Dermis blood vessel endothelial cell (primary cell): Measurements from ENCODE around the gene LRRC8A. TPM values are rescaled to one million over a fixed set of nuclear protein-coding genes. Genes with fewer than 3 reads are reported as not detected.
"Not testable (repeated sequence)": the region's sequence is repeated elsewhere in the genome, so short reads cannot be mapped to it uniquely, and the experiment has no call there.

Experiments
- DNase-seq: peaks from one replicate; pipeline ENCODE4 v3.0.0; 2010
- total RNA-seq: library from RNA; depleted of rRNA; stranded (reverse); fragments of >200 nt; gene quantifications from 2 replicates; pipeline ENCODE4 v1.2.3, GENCODE V29; 2014

LRRC8A gene
- total RNA-seq, 1 donor from 2014 or later, result 102 TPM

GRCh38 chr9:128870128-128870940 is 11.6 kb upstream of the LRRC8A start:
- DNase-seq, result no peak

GRCh38 chr9:128870941-128871265 is 11.0 kb upstream of the LRRC8A start:
- not testable (repeated sequence) for DNase-seq

DNA sequence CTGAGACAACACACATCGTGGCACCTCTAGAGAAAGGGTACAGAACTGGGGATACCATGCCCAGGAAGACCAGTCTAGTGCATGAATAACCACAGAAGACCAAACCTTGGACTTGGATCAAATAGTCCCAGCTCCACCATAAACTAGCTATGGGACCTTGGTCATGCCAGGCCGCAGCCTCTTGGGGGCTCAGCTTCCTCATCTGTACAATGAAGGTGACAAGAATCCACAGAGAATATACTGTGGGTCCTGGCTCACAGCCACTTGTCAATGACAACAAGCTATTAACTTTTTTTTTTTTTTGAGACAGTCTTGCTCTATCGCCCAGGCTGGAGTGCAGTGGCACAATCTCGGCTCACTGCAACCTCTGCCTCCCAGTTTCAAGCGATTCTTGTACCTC is 4.1 kb upstream of the LRRC8A start:
- DNase-seq, result no peak

GRCh38 chr9:128882677-128883603 is 1.0 kb downstream of the LRRC8A start:
- peak; percentile 58 for DNase-seq

DNA sequence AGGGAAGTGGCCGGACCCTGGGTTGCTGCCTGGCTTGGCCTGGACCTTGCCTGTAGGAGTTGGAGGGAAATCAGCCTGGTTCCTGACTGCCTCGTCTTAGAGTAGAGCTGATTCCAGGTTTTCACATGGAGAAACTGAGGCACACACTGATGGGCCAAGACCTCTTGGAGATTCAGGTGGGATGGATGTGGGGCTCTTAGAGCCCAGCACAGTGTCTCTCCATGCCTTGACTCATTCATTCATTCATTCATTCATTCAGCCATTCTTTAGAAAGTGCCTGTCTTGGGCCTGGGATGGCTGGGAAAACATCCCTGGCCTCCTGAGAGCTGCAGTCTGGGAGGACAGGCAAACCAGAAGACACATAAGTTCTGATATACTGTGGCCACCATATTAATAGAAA is 2.2 kb downstream of the LRRC8A start:
- no peak for DNase-seq

DNA sequence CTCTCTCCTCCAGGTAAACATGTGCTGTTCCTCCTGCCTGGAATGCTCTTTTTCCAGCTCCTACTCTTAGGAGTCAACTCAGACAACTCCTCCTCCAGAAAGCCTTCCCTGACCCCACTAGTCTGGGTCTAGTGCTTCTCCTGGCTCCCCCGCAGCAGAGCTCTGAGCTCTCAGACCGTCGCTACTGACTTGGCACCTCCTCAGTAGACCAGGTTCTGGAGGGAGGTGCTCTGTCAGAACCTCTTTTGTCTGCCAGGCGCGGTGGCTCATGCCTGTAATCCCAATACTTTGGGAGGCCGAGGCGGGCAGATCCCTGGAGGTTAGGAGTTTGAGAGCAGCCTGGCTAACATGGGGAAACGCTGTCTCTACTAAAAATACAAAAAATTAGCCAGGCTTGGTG is 3.4 kb downstream of the LRRC8A start:
- no peak for DNase-seq

DNA sequence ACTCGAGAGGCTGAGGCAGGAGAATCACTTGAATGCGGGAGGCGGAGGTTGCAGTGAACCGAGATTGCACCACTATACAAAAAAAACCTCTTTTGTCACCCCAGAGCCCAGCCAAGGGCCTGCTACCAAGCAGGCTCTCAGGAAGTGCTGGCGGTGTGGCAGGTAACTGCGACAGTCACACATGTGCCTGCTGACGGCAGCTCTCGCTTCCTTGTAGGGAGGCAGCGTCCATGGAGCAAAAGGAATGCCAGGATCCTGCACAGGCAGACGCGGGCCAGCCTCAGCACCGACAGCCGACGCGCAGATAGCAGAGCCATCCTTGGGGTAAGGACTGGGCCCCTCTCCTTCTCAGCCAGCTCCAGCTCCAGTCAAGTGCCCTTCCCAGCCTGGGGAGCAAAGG is 3.9 kb downstream of the LRRC8A start:
- DNase-seq, result no peak

GRCh38 chr9:128886211-128886891 is 4.4 kb downstream of the LRRC8A start:
- peak; percentile 65 for DNase-seq

DNA sequence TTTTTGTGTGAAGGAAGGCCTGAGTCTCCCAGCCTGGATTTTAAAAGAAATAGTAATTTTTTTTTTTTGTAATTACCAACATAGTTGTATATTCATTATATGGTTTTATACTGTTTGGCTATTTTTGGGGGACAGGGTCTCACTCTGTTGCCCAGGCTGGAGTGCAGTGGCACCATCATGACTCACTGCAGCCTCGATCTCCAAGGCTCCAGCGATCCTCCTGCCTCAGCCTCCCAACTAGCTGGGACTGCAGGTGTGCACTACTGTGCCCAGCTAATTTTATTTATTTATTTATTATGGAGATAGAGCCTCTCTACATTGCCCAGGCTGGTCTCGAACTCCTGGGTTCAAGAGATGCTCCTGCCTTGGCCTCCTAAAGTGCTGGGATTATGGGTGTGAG is 5.1 kb downstream of the LRRC8A start:
- no peak for DNase-seq

GRCh38 chr9:128887914-128888350 is 6.0 kb downstream of the LRRC8A start:
- peak; percentile 82 for DNase-seq

DNA sequence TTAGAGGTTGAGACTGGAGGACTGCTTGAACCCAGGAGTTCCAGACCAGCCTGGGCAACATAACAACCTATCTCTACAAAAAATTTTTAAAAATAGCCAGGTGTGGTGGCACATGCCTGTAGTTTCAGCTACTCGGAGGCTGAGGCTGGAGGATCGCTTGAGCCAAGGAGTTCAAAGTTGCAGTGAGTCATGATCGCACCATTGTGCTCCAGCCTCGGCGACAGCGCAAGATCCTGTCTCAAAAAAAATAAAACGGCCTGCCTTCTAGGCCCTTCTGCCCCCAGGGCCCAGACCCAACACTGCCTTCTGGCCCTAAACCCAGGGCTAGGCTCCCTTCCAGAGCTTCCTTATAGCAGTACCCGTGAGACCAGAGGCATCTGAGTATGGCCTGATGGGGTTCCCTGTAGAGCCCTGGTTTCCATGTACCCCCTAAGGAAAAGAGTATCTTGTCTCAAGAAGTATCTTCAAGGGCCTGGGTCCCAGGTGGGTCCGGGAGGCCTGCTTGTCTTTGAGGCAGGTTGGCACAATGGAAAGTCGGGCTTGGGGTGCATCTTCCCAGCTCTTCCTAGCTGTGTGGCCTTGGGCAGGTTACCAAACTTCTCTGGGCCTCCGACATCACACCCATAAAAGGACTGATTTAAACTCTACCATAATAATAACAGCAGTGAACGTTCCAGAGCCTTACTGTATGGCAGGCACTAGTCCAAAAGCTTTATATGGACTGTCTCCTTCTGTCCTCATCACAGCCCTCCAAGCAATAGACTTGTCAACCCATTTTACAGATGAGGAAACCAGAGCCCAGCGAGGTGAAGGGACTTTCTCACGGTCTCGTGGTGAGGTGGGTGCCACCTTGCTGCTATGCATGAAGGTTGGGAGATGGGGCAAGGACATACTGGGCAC is 9.6 kb downstream of the LRRC8A start:
- DNase-seq, result peak; percentile 62

DNA sequence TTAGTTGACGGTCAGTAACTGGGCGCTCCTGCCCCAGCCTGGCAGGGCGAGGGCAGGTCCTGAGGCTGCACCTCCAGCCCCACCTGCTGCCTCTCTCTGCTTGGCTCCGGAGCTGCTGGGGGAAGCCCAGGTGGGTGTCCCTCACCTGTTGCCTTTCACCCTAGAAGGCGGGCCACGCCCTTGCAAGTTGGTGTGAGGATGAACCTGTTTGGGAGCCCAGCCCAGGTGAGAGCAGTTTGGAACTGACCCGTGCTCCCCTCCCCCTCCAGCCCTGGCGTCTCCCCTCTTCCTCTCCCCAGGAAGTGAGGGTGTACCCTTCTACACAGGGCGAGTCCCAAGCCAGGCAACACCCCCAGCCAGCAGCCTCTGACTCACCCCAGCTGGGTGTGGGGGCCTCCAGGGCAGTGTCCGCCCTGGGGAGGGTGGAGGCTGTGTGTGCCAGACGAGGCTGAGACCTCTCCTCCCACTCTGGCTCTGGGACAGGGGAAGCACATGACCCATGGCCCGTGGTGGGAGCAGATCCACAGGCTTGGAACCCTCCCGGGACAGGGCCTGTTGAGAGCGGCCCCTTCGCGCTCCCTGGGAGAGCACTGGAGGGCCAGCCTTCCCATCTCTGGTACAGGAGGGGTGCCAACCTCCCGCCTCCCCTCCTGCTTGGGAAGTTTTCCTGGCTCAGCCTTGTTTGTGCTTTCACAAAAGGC is 10.4 kb downstream of the LRRC8A start:
- peak; percentile 85 for DNase-seq

DNA sequence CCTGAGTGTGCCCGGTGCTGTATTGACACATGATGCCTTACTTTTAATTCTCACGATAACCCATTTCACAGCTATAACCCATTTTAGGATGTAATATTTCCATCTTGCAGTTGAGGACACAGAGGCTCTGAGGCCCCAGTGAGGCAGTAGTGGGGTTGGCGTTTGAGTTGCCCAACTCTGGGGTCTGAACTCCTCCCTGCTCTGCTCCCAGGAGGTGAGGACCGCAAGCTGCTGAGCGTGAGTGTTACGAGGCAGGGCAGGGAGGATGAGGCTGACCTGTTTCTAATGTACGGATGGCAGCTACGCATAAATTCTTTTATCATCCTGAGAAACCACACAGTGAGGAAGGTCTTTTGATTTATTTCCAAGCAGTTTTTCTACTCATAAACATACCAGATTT is 11.4 kb downstream of the LRRC8A start:
- DNase-seq, result no peak

GRCh38 chr9:128894764-128895163 is 12.8 kb downstream of the LRRC8A start:
- no peak for DNase-seq

GRCh38 chr9:128895556-128895955 is 13.6 kb downstream of the LRRC8A start:
- no peak for DNase-seq

DNA sequence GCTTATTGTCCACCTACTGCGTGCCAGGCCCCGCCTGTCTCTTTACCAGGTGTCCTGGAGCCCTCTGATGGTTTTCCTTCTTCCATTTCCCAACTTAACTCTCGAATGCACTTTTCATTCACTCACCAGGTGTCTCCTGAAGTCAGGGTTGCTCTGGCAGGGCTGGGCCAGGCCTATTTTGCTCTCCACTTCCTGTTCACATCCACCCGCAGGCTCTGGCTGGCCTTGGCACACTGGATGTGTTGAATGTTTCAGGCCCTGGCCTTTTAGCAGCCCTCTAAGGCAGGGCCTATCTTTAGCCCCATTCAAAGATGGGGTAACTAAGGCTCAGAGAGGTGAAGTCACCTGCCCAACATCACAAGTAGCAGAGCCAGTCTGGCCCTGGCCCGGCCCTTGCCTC is 16.4 kb downstream of the LRRC8A start:
- DNase-seq, result no peak

DNA sequence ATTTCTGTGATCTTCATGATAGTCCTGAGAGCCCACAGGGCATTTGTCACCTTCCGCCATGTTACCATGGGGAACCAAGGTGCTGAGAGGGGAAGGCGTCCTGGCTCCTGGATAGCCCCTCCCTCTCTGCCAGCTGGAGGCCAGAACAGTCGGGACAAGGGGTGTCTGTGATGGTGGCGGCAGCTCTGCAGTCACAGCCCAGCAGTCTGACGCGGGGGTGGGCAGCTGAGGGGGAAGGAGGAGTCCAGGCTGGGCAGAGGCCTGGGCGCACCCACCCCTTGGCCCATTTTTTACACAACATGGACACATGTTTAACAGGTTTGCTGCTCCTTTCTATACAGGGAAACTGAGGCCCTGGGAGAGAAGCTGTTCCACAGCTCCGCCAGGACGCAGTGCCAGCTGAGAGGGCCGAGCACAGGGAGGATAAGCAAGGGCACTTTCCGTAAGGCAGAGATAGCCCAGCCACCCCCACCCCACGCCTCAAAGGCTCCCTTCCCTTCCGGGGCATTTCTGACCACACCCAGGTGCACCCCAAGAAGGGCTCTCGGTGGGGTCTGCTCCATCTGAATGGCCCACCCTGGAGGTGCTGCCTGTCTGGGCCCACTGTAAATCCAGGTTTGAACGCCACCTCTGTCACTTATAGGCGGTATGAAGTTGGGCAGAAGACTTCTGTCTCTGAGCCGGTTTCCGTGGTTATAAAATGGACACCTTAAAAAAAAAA is 17.1 kb downstream of the LRRC8A start:
- DNase-seq, result no peak

DNA sequence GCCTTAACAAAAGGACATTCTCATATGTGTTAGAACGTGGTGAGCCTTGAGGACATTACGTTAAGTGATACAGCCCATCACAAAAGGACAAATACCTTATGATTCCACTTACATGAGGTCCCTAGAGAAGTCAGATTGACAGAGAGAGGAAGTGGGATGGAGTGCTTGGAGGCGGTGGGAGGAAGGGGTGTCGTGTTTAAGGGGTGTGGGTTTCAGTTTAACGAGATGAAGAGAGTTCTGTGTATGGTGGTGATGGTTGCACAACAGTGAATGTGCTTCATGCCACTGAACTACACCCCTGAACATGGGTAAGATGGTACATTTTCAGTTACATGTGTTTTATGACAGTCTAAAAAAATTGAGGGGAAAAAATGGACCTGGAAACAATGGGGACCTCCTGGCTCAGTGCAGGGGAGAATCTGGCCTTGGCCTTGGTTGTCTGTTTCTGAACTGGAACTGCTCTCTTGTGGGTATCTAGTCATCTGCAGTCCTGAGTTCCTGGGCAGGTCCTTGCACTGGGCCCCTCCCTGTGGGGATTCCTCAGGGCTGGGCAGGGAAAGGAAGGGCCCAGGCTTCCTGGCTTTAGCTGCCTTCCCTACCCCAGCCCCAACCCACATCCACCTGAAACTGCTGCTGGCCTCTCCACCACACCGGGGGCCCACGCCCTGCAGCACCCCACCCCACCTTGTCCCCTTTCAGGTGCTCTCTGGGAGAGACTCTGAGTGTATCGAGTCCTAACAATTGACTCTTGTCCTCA is 17.8 kb downstream of the LRRC8A start:
- DNase-seq, result no peak

DNA sequence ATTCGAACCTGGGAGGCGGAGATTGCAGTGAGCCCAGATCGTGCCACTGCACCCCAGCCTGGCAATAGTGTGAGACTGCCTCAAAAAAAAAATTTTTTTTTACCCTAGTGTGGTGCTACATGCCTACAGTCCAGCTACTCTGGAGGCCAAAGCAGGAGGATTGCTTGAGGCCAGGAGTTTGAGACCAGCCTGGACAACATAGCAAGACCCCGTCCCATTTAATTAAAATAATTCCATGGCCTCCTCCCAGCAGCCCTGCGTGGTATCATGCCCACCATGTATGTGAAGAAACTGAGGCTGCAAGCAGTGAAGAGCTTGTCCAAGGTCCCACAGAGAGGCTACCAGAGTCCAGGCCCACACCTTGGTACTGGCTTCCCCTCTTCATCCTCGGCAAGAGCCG is 19.4 kb downstream of the LRRC8A start:
- no peak for DNase-seq

- DNase-seq, result no peak
These were observed 19.9 kb downstream of the LRRC8A start for GRCh38 chr9:128901822-128902221.
